GM12878 (cell line): Measurements from ENCODE around the gene ZNF646. TPM values are rescaled to one million over a fixed set of nuclear protein-coding genes. Genes with fewer than 3 reads are reported as not detected.

Experiments used
- ATAC-seq: fragments of 200-7000 bp; cut with Tn5 transposase; 3 replicates; pipeline ENCODE4 v1.9.1; 2020; ENCODE audit warnings: mild to moderate bottlenecking, moderate library complexity
- BruUV-seq: library from RNA; stranded (reverse); fragments of 400-500 nt; replicated peaks from 2 replicates; lab custom pipeline; 2021; lab: Mats Ljungman, UMichigan
- CTCF ChIA-PET: fragments of 300-600 bp; sonication (Branson Sonifier 250); formaldehyde crosslinking; extraction: SDS; loops from one replicate; lab custom pipeline; 2021; ENCODE audit warnings: inconsistent platforms; lab: Yijun Ruan, JAX
- POLR2A ChIA-PET: fragments of 350-600 bp; formaldehyde crosslinking; extraction: SDS; loops from one replicate; lab custom pipeline; 2021; ENCODE audit warnings: inconsistent platforms; lab: Charles Lee
- RAD21 ChIA-PET: fragments of 300-600 bp; sonication (Branson Sonifier 250); formaldehyde crosslinking; loops from one replicate; lab custom pipeline; 2023; ENCODE audit warnings: antibody characterized with exemption; ENCODE audit not compliant: unreplicated experiment; lab: Charles Lee
- SMC1A ChIA-PET: fragments of 300-600 bp; sonication (Branson Sonifier 250); formaldehyde crosslinking; loops from one replicate; lab custom pipeline; 2023; ENCODE audit not compliant: unreplicated experiment, uncharacterized antibody; lab: Charles Lee
- DNase-seq: peaks from one replicate; pipeline ENCODE4 v3.0.0-alpha.2; 2011; ENCODE audit warnings: low read depth, low spot score
- FAIRE-seq: peaks from 3 replicates; lab custom pipeline; 2011; peaks lifted over from hg19 to GRCh38; lab: Jason Lieb, UNC
- H2AFZ ChIP-seq: 2 replicates; pipeline ENCODE4 v1.6.0; 2011; ENCODE audit warnings: low read depth, low read length, control low read depth; ENCODE audit not compliant: control insufficient read depth
- H3K27ac ChIP-seq: 2 replicates; pipeline ENCODE4 v1.5.1; 2011; ENCODE audit warnings: control low read depth; ENCODE audit not compliant: control insufficient read depth, insufficient read depth
- H3K27me3 ChIP-seq, 2 experiments: replicated peaks in 1 of 2; 2 replicates each; pipeline versions ENCODE4 v1.6.0 to v1.6.1; 2011; ENCODE audit warnings: low read length in 1 of 2; ENCODE audit not compliant: control insufficient read depth in 2 of 2, insufficient read depth in 2 of 2
- H3K36me3 ChIP-seq, 2 experiments: 2 replicates each; pipeline ENCODE4 v1.5.1; 2011; ENCODE audit warnings: low read length in 1 of 2; ENCODE audit not compliant: control insufficient read depth in 2 of 2, insufficient read depth in 2 of 2
- H3K4me1 ChIP-seq: 2 replicates; pipeline ENCODE4 v1.6.1; 2011; ENCODE audit warnings: mild to moderate bottlenecking, low read length, moderate library complexity, mixed read lengths; ENCODE audit not compliant: control insufficient read depth, insufficient read depth
- H3K4me2 ChIP-seq: 2 replicates; pipeline ENCODE4 v1.6.0; 2011; ENCODE audit warnings: control low read depth; ENCODE audit not compliant: control insufficient read depth, insufficient read depth
- H3K4me3 ChIP-seq: fragments of 200-600 bp; sonication (generic); 2 replicates; pipeline ENCODE4 v1.5.1; 2016
- H3K79me2 ChIP-seq: 2 replicates; pipeline ENCODE4 v1.6.0; 2011; ENCODE audit warnings: low read length; ENCODE audit not compliant: control insufficient read depth, insufficient read depth
- H3K9ac ChIP-seq: 2 replicates; pipeline ENCODE4 v1.8.0; 2011; ENCODE audit warnings: low read length, control low read depth, mixed read lengths; ENCODE audit not compliant: control insufficient read depth, insufficient read depth
- H3K9me3 ChIP-seq: replicated peaks from 3 replicates; pipeline ENCODE4 v1.5.1; 2011; ENCODE audit warnings: mild to moderate bottlenecking, low read length; ENCODE audit not compliant: control insufficient read depth, insufficient read depth
- H4K20me1 ChIP-seq: 2 replicates; pipeline ENCODE4 v1.6.0; 2011; ENCODE audit not compliant: control insufficient read depth, insufficient read depth
- CREB1 ChIP-seq: IDR thresholded peaks from 2 replicates; pipeline ENCODE4 v1.6.1; 2012; ENCODE audit warnings: low read depth, mild to moderate bottlenecking, inconsistent platforms
- GABPA ChIP-seq: IDR thresholded peaks from 2 replicates; pipeline ENCODE4 v1.6.1; 2014; ENCODE audit warnings: antibody characterized with exemption, low read depth, mild to moderate bottlenecking, inconsistent platforms
- HDAC2 ChIP-seq: fragments of 200-600 bp; sonication (generic); IDR thresholded peaks from 2 replicates; pipeline ENCODE4 v1.6.1; 2017
- MXI1 ChIP-seq: fragments of 150-350 bp; IDR thresholded peaks from 2 replicates; pipeline ENCODE4 v1.6.1; 2011; ENCODE audit warnings: low read depth, mild to moderate bottlenecking, inconsistent platforms, low read length, improper control_type of control experiment
- POLR2A ChIP-seq: IDR thresholded peaks from 2 replicates; pipeline ENCODE4 v1.6.1; 2011; ENCODE audit warnings: low read depth, mild to moderate bottlenecking, low read length
- SMAD1 ChIP-seq: fragments of 450-650 bp; IDR thresholded peaks from 2 replicates; pipeline ENCODE4 v1.6.1; 2018; ENCODE audit warnings: mild to moderate bottlenecking, low read depth; ENCODE audit not compliant: partially characterized antibody
- TCF3 ChIP-seq: IDR thresholded peaks from 2 replicates; pipeline ENCODE4 v1.6.1; 2012; ENCODE audit warnings: low read depth, mild to moderate bottlenecking, low read length, borderline replicate concordance; ENCODE audit not compliant: insufficient read depth
- ZNF622 ChIP-seq: fragments of 450-650 bp; IDR thresholded peaks from 2 replicates; pipeline ENCODE4 v1.6.1; 2017; ENCODE audit warnings: mild to moderate bottlenecking, inconsistent platforms
- WGBS: methylation state at CpG from one replicate; pipeline ENCODE4 v1.1.6; 2016; ENCODE audit warnings: low lambda C conversion rate; ENCODE audit not compliant: insufficient replicate concordance, insufficient coverage; ENCODE audit errors: missing lambda C conversion rate; 5-methylcytosine and 5-hydroxymethylcytosine counted together
- in situ Hi-C: fragments of 300-500 bp; cut with MboI; formaldehyde crosslinking; loops from 9 replicates; pipeline ENCODE4 v1.14.3; 2018; ENCODE audit warnings: mixed read lengths
- intact Hi-C: fragments of 100-400 bp; cut with micrococcal nuclease; formaldehyde crosslinking; loops from one replicate; pipeline ENCODE4 v1.14.2; 2022; ENCODE audit not compliant: unreplicated experiment
- polyA plus RNA-seq, 11 experiments: library from polyadenylated mRNA; depleted of rRNA in 4 of 11; unstranded in 6 of 11; stranded (reverse) in 5 of 11; fragments of >200 nt; fragmentation: Nextera tagmentation in 4 of 11; fragmentation: Illumina TruSeq in 1 of 11; extraction: Ambion mirVana in 4 of 11; extraction: Trizol in 1 of 11; gene quantifications; 1 replicate in 1 of 11; 2 replicates in 10 of 11; pipeline versions ENCODE4 v1.2.1 to v1.2.3, GENCODE V29; 2011 to 2016; ENCODE audit warnings: inconsistent platforms in 2 of 11, missing spikeins in 2 of 11, low read depth in 1 of 11
- total RNA-seq, 4 experiments: library from RNA; depleted of rRNA in 3 of 4; stranded (reverse); fragments of >200 nt in 3 of 4; fragmentation: Illumina TruSeq in 1 of 4; extraction: Trizol in 1 of 4; gene quantifications; 2 replicates each; pipeline versions ENCODE4 v1.2.1 to v1.2.3, GENCODE V29; 2013 to 2021
- TF ChIP-seq, protein P1 (sequence below): IDR thresholded peaks from 2 replicates; pipeline ENCODE4 v1.6.1; 2011; ENCODE audit warnings: borderline replicate concordance, low read depth, mild to moderate bottlenecking, moderate library complexity, low read length; ENCODE audit not compliant: insufficient read depth, poor library complexity, severe bottlenecking
- TF ChIP-seq, protein P2 (sequence below): fragments of 450-650 bp; IDR thresholded peaks from 2 replicates; pipeline ENCODE4 v1.6.1; 2017; ENCODE audit warnings: mild to moderate bottlenecking, low read depth, inconsistent platforms; ENCODE audit not compliant: poor library complexity, severe bottlenecking

ZNF646 gene
- total and polyA plus RNA-seq, 10 of the 15 experiments (the other 5 are each of a cell fraction or from before 2014, with no cell fraction given): 0.10 to 21.8 (median 6.4) TPM

DNA sequence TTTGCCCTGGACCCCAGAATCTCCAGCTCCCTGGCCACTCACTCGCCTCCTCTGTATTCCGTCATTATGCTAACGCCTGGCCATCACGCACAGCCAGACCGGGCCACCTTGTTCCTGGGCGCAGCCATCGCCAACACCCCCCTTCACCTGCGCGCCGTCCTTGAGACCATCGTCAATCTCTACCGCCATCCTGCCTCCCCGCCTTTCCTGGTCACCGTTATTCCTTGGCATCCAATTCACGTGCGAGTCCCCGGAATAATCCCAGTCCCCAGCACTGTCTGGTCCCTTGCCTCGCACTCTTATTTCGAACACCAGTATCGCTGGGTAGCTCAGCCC lies 19.8 kb downstream of the ZNF646 start:
- no peaks in the 10 kb centered on the region for H4K20me1 ChIP-seq
- BruUV-seq: no TSS peak
- peaks cover 20% of the 10 kb centered on the region for H3K79me2 ChIP-seq
- peaks cover 0 to 2% of the 10 kb centered on the region in 2 experiments; a peak in 3 of 4 replicates for H3K36me3 ChIP-seq
- H3K4me2 ChIP-seq: peak overlapping the region; percentile 86
- in situ Hi-C loops: no loop called here
- H3K27ac ChIP-seq: peak overlapping the region; percentile 81
- H2AFZ ChIP-seq: peak overlapping the region; percentile 93
- CTCF ChIA-PET: interaction anchor here (1.2 to 4.2 kb wide), 5 partner anchors 9 to 139 kb away, joined by 3 to 27 read pairs (median 13); partner anchors contain the start of gene HSD3B7
- RAD21 ChIA-PET: interaction anchor here (1.1 to 2.4 kb wide), 6 partner anchors 20 to 349 kb away, joined by 5 to 8 read pairs (median 5); partner anchors contain the start of genes HSD3B7, ZNF646, ZNF668 and ZNF843
- WGBS: 1% methylated on average over 20 of the region's 20 CpGs
- POLR2A ChIA-PET: interaction anchor here (0.6 to 1.5 kb wide), 7 partner anchors 20 to 780 kb away, joined by 3 to 5 read pairs (median 3); partner anchors contain the start of genes FUS, STX4, ZNF267 and ZNF646
- H3K4me3 ChIP-seq: peak overlapping the region; percentile 99
- peak overlapping the region; percentile 83 for H3K9ac ChIP-seq
- peaks cover 8% of the 10 kb centered on the region for H3K4me1 ChIP-seq
- no peaks in the 10 kb centered on the region for H3K9me3 ChIP-seq
- FAIRE-seq: no peak
- peak; percentile 27 for ATAC-seq
- intact Hi-C loops: loop anchor here (1.0 to 10.0 kb wide), 5 partner anchors 20 to 348 kb away; partner anchors contain the start of genes HSD3B7, SETD1A, STX4 and ZNF646
- DNase-seq: no peak
- SMC1A ChIA-PET: interaction anchor here (1.7 kb wide), 1 partner anchor 108 kb away, joined by 5 read pairs; no protein-coding TSS in a partner anchor
- H3K27me3 ChIP-seq: no peaks in the 10 kb centered on the region
- TF ChIP-seq MXI1 (peak; percentile 2; the same call in 1 of the 2 replicates), ZNF622 (no peak), GABPA (no peak)
- TF ChIP-seq, all 136 proteins: peak for 1

DNA sequence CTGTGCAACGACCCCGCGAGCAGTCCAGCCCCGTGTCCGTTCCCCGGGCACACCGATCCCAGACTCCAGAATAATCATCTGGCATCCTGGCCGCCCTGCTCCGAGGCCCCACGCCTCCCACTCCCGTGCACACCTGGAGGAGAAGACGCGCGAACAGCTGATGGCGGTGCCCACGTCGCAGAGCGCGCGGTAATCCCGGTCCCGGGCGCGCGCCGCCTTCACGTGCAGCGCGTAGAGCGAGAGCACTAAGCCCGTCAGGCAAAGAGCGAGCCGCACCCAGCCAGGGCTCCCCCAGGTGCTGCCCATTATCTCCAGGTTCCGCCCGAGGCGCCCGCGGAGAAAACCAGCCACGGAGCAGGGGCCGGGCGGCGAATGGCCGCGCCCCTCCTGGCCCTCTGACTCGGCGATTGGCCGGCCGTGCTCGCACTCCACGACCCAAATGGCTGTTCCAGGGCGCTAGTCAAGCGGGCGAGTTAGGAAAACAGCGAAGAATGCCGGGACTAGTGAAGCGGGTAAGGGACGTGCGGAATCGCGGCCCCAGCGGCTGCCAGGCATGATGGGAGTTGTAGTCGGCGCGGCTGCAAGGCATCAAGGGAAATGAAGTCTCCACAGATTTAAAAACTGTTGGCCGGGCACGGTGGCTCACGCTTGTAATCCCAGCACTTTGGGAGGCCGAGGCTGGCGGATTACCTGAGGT lies 20.4 kb downstream of the ZNF646 start, which contains the start of gene VKORC1:
TSS of gene VKORC1 (minus strand) at position 374 of the 697 bp plus-strand sequence. CDS start at position 306, 68 bp downstream.
- peak within 1 kb of the TSS; percentile 86 for H3K4me2 ChIP-seq
- ChIA-PET POLR2A (interaction anchor here (0.6 to 2.0 kb wide), 8 partner anchors 21 to 324 kb away, joined by 3 to 5 read pairs (median 4); partner anchors contain the start of genes FUS, KAT8, STX4 and ZNF646), RAD21 (interaction anchor here (0.7 to 1.8 kb wide), 7 partner anchors 21 to 348 kb away, joined by 3 to 8 read pairs (median 5); partner anchors contain the start of genes HSD3B7, ZNF646, ZNF668 and ZNF843), CTCF (interaction anchor here (0.7 to 4.2 kb wide), 8 partner anchors 8 to 775 kb away, joined by 3 to 27 read pairs (median 6); partner anchors contain the start of genes HSD3B7, ZNF646 and ZNF668), SMC1A (interaction anchor here (0.8 to 1.7 kb wide), 2 partner anchors 100 to 109 kb away, joined by 3 to 5 read pairs; no protein-coding TSS in a partner anchor)
- FAIRE-seq (peak; percentile 73), ATAC-seq (peak; percentile 89), DNase-seq (peak; percentile 87)
- peaks cover 20% of the 10 kb centered on the region for H3K79me2 ChIP-seq
- TSS peak; percentile 70 for BruUV-seq
- in situ Hi-C loops (loop anchor here (5.0 kb wide), 1 partner anchor 107 kb away; the partner anchor contains the start of gene HSD3B7), intact Hi-C loops (loop anchor here (1.0 to 10.0 kb wide), 6 partner anchors 20 to 348 kb away; partner anchors contain the start of genes HSD3B7, SETD1A, STX4 and ZNF646)
- H2AFZ ChIP-seq: peak within 1 kb of the TSS; percentile 95
- no peaks in the 10 kb centered on the region for H3K9me3 ChIP-seq
- 1% methylated on average over 69 of the region's 69 CpGs for WGBS
- H3K27me3 ChIP-seq: no peaks in the 10 kb centered on the region
- H3K4me3 ChIP-seq: peak within 1 kb of the TSS; percentile 99
- peaks cover 0 to 2% of the 10 kb centered on the region in 2 experiments; a peak in 3 of 4 replicates for H3K36me3 ChIP-seq
- peak within 1 kb of the TSS; percentile 81 for H3K27ac ChIP-seq
- peaks cover 8% of the 10 kb centered on the region for H3K4me1 ChIP-seq
- H3K9ac ChIP-seq: peak within 1 kb of the TSS; percentile 83
- H4K20me1 ChIP-seq: no peaks in the 10 kb centered on the region
- TF ChIP-seq TCF3: 0 out of 2 replicates have a peak, but pooled peaks have one; percentile 8
- TF ChIP-seq SMAD1: no peak
- TF ChIP-seq, protein P1, sequence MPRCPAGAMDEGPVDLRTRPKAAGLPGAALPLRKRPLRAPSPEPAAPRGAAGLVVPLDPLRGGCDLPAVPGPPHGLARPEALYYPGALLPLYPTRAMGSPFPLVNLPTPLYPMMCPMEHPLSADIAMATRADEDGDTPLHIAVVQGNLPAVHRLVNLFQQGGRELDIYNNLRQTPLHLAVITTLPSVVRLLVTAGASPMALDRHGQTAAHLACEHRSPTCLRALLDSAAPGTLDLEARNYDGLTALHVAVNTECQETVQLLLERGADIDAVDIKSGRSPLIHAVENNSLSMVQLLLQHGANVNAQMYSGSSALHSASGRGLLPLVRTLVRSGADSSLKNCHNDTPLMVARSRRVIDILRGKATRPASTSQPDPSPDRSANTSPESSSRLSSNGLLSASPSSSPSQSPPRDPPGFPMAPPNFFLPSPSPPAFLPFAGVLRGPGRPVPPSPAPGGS: no peak
- TF ChIP-seq POLR2A: peak; percentile 79
- TF ChIP-seq, protein P2, sequence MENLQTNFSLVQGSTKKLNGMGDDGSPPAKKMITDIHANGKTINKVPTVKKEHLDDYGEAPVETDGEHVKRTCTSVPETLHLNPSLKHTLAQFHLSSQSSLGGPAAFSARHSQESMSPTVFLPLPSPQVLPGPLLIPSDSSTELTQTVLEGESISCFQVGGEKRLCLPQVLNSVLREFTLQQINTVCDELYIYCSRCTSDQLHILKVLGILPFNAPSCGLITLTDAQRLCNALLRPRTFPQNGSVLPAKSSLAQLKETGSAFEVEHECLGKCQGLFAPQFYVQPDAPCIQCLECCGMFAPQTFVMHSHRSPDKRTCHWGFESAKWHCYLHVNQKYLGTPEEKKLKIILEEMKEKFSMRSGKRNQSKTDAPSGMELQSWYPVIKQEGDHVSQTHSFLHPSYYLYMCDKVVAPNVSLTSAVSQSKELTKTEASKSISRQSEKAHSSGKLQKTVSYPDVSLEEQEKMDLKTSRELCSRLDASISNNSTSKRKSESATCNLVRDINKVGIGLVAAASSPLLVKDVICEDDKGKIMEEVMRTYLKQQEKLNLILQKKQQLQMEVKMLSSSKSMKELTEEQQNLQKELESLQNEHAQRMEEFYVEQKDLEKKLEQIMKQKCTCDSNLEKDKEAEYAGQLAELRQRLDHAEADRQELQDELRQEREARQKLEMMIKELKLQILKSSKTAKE: no peak
- no peak for TF ChIP-seq HDAC2
- TF ChIP-seq CREB1: peak; percentile 36
